Right hindlimb (tissue), 1 donor: ENCODE data around the gene ALPG.
"Not testable (repeated sequence)": the region's sequence is repeated elsewhere in the genome, so short reads cannot be mapped to it uniquely, and the experiment has no call there.

Experiments used
- DNase-seq: peaks from one replicate; pipeline ENCODE4 v3.0.0-alpha.2; 2018

The ALPG gene

DNA sequence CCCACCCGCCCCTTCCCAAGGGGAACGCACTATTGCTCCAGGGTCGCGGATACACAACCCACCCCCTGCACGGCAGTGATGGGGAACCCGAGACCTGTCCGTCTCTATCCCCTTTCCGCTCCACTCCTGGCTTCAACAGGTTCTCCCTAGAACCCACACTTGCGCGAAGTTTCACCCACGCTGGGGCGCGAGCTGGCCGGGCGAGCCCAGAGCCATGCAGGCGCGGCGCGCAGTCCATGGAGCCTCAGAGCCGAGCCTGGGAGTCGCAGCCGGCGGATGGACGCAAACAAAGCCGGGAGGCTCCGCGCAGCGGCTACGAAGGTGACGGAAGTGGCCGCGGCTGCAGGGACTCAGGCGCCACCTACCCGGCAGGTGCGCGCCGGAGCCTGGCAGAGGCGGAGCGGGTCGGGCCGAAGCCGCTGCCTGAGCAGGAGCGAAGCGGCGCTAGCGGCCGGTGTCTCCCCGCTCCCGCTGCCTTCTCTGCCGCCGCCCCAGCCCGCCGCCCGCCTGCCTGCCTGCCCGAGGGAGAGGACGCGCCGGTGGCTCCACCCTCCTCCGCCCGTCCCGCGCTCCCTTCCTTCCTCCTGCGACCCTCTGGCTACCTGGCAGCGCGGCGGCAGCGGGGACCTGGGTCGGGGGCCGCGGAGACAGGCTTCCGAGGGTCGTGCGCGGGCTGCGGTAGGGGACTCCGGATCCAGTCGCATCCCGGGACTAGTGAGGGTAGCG is 14.0 kb downstream of the ALPG start:
- DNase-seq, result no peak

DNA sequence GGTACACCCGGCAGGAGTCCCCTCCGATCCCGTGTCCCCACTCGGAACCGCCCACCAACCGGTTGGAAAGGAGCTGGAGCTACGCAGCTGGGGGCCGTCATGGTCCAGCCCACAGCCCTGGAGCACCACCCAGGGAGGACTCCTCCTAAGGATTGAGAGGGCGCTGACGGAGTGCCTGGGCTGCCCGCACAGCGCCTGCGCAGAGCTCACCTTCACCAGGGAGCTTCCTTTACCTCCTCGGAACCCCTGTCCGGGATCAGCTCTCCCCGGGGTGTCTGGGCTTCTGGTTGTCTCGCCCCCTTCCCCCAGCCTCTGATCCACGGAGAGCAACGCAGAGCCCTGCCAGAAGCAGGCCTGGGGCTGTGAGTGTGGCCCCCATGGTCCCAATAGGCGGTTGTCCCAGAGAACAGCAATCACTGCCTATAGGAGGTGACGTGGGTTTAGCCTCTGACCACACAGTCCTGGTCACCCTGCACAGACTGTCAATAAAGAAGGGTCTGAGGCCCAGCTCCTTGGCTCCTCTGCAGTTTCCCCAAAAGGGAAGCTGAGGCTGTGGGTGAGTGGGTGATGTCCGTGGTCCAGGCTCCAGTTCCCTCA is 14.6 kb downstream of the ALPG start:
- no peak for DNase-seq

DNA sequence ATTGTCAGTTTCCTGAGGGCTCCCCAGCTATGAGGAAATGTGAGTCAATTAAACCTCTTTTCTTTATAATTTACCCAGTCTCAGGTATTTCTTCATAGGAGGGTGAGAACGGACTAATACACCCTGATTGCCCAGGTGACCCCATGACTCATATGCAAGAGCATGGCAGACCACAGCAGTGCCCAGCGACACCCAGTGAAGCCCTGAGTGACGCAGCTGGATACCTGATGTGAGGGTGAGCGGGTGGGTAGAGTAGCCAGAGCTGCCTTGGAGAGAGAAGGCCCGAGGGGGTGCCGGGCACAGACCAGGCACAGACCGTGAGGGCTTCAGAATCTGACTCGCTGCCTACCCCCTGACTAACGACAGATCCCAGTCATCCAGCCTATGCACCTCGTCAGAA is 15.4 kb downstream of the ALPG start:
- DNase-seq, result no peak

DNA sequence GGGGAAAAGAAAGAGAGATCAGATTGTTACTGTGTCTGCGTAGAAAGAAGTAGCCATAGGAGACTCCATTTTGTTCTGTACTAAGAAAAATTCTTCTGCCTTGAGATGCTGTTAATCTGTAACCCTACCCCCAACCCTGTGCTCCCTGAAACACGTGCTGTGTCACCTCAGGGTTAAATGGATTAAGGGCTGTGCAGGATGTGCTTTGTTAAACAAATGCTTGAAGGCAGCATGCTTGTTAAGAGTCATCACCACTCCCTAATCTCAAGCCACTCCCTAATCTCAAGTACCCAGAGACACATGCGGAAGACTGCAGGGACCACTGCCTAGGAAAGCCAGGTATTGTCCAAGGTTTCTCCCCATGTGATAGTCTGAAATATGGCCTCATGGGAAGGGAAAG is 16.4 kb downstream of the ALPG start:
- not testable (repeated sequence) for DNase-seq

DNA sequence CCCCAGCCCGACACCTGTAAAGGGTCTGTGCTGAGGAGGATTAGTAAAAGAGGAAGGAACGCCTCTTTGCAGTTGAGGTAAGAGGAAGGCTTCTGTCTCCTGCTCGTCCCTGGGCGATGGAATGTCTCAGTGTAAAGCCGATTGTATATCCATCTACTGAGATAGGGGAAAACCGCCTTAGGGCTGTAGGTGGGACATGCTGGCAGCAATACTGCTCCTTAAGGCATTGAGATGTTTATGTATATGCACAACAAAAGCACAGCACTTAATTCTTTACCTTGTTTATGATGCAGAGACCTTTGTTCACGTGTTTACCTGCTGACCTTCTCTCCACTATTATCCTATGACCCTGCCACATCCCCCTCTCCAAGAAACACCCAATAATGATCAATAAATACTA is 16.8 kb downstream of the ALPG start:
- DNase-seq, result not testable (repeated sequence)

DNA sequence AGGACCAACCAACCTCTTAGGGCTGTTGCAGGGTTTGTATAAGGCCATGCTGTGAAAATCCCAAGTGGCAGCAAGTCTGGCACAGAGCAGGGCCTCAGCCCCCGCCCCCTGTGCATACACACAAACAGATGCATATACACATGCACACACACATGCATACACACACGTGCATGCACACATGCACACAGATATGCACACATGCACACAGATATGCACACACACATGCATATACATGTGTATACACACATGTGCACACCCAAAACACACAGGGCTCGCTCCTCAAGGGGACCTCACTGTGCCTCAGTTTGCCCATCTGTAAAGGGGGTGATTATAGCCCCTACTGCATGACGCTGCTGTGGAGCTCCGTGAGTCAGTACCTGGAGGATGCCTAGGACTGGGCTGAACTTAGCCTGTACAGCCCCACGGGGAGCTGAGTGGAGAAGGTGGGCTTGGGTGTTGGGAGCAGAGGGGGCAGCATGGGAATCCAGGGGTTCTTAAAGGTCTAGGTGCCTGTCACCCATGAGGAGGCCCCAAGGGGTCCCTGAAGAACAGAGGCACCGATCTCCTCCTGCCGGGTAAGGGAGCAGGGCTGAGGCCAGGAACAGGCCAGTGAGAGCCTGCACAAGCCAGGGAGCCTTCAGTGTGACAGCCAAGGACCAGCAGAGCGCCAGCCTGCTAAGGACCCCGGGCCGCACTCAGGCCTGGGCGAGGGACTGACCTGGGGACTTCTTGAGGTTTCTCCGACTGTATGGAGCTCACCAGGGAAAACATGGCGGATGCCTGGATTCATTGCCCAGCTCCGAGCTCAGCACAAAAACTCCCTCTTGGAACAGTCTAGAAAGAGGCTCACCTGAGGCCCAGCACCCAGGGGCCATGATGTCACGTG is 25.3 kb downstream of the ALPG start:
- no peak for DNase-seq

DNA sequence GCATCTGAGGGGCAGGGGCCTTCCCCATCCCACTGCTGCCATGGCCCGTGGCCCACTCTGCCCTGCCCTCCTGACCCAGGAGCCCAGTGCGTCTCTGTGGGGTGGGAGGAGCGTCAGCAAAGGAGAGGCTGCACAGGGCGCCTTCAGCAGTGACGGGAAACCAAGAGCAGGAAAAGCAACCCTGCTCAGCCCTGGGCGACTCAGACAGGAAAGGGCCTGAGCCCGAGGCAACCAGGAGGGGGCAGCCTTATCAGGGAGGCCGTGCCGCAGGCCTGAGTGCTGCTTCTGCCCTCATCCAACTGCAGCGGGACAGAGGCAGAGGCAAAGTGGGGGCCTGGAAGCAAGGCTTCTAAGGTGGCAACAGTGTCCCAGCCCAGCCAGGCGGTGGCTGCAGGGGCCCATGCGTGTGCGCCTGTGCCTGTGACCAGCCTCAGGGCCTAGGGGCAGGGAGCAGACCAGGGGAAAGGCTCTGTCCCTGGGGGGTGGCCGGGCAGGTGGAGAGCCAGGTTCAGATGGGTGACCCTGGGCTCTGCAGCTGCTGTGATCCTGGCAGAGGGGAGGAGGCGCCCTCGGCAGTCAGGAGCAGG is 26.0 kb downstream of the ALPG start:
- DNase-seq, result peak; percentile 17

DNA sequence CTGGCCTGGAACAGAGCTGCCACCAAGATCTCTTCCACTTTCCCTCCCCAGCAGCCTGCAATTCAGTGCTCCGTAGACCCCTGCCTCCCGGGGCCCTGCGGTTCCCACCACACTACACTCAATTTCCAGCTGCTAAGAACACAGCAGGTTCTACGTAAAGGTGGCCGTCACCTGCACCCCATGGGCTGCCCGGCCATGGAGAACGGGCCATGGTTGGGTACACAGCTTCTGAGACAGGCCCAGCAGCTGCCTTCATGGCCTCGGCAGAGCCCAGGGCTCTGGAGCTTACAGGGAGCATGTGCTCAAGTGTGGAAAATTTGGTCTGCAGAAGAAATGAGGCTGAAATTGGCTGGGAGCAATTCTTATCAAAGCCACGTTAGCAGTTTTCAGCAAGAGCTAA is 27.0 kb downstream of the ALPG start:
- DNase-seq, result not testable (repeated sequence)

DNA sequence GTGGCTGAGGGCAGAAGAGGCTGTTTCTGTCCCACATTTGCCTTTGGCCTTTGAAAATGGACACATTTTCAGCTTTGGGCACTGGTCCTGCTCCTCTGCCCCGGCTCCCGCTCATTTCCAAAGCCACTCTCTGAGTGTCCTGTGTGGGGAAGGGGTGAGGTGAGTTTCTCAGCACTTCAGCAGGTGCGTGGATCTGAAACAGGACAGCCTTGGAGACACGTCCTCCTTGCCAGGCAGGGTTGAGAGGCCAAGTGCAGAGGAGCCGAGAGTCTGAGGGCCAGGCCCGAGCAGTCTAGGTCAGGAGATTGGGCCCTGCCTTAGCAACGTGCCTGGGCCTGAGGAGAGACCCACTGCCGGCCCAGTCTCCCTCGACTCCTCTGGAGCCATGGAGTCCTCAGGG is 27.4 kb downstream of the ALPG start:
- no peak for DNase-seq

DNA sequence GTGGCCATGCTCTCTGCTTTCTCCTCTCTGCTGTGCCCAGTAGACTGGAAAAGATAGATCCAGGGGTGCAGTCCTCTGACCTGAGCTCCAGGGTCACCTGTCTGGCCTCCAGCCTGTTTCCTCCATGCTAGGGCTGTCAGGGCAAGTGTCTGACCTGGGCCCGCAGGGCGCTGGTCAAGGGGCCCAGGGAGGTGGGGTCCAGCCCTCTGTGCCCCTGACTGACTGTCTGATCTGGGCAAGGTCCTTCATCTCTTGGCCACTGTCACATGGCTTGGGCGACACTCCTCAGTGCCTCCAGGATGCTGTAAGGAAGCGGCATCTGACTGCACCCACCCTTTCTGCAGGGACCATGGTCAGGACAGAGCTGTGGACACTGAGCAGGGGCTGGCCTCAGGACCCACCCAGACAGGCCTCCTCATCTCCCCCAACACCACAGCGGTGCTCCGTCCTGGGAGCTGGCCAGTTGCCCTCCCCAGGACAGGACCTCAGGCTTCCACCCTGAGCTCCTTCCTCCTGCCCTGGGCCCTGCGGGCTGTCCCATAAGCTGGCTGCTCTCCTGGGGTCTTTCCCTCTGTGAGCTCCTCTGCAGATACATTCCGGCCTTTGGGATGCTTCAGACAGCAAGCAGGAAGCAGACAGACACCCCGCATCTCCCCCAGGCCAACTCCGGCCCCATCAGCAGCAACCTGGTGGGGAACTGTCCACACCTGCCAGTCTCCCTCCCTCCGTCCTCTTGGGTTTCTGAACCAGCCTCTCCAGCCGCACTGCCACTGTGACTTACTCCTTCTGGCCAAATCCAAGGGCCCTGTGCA is 28.1 kb downstream of the ALPG start:
- no peak for DNase-seq

DNA sequence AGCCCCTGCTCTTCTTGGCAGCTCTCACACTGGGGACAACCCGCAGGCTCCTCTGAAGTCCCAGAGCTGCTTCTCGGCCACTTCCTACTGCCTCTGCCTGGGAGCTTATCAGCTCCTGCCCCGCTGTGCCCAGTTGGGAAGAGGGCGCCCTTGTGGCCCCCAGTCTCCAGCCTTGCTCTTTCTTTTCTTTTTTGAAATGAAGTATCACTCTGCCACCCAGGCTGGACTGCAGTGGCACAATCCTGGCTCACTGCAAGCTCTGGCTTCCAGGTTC is 28.7 kb downstream of the ALPG start:
- DNase-seq, result no peak

DNA sequence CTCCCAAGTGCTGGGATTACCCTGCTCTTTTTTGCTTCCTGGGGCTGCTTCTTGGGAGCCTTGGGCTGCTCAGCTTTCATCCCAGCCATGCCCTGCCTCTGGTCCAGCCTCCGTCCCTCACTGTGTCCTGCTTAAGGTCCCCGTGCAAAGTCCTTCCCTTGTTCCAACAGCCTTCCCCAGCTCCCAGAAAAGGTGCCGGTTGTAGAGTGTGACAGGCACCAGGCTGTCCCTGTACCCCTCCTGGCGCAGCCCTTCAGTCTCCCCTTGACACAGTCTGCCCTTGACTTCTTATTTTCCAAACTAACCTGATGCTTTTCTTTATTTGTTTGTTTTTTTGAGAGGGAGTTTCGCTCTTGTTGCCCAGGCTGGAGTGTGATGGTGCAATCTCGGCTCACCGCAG is 29.2 kb downstream of the ALPG start:
- DNase-seq, result no peak

DNA sequence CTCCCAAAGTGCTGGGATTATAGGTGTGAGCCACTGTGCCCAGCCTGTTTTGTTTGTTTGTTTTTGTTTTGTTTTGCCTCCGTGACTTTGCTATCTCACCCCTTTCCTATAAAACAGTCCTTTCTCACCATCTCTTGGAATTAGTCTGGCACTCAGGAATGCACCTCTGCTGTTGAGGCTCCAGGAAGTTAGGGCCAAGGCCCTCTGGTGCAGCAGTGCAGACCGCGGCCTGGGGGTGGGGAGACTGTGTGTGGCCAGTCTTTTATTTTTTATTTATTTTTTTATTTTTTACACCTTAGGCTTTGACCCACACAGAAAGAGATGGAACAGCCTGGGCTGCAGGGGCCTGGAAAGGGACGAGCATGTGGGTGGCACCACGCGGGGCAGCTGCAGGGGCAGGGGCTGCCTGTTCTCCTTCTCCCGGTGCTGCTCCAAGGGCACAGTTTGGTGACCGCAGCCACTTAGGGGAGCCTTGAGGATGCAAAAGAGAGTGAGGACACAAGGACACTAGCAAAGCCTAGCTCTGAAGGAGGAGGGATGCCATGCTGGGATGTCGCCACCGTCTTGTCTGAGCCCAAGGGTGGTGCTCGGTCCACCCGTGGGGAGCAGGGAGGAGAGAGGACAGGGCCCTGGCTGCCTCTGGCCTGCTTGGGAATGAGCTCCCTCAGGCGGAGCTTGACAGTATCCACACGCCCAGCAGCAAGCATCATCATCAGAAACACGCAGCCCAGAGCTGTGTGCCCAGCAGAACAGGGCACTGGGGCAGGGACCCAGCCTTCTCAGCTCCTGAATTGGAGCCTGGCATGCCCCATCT is 29.9 kb downstream of the ALPG start:
- no peak for DNase-seq

DNA sequence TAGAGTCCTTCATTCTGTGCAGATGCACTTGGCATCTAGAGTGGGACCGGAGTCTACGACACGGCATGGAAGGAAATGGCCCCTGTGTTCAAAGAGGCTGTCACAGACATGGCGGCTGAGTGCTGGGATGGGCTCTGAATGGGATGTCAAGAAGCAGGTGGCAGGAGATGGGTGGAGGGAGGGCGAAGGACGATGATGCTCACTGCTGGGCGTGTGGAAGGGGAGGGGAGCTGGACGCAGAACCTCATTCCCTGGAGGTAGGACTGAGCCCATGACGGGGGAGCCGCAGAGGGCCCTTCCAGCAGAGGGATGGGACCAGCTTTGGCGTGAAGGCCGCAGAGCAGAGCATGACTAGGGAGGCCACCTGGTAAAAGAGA is 30.5 kb downstream of the ALPG start:
- no peak for DNase-seq

DNA sequence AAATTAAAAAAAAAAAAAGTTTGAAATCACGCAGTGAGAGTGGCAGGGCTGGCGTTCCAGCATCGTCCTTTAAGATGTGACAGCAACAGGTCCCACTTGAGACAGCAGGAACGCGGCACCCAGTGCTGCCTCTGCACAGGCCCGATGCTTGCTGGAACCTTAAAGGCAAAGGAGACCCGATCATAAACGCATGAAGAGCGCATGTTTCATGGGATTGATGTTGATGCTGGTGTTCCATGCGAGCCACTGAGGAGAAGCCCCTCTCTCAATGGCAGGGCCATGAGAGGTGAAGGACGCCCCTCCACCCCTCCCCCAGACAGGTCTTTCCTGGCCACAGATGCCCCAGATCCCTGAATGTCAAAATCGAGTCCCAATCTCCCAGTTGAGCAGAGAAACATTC is 31.4 kb downstream of the ALPG start:
- DNase-seq, result no peak

DNA sequence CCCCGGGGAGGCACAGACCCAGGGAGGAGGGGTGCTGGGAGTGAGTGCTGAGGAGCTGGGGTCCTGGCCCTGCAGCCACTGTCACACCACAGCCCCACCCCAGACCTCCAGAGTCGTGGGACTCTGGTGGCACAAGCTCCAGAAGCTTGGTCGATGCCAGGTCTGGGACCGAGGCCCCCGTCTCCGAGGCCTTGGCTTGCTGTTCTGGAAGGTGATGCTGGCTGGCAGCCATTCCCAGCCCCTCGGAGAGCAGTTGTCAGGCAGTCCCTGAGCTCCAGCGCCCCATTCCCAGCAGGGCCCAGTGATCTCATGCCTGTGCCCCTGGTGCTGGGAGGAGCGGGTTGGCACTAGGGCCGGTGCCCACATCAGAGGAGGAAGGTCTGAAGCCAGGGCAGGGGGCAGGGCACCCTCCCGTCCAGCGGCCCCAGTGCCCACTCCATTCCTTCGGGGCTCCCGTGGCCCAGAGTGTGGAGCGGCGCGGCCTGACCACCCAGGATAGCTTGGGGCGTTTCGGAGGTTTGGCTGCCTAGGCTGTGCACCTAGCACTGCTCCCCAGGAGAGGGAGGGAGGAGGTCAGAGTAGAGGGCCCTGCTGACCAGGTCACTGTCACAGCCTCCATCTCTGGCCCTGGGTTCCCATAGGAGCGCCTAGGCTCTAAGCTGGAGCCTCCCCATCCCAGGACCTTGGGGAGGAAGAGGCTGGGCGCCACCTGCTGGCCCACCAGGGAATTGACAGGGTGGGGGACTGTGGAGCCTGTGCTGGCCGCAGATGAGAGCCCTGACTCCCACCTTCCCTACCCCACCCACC is 32.5 kb downstream of the ALPG start:
- DNase-seq, result no peak

DNA sequence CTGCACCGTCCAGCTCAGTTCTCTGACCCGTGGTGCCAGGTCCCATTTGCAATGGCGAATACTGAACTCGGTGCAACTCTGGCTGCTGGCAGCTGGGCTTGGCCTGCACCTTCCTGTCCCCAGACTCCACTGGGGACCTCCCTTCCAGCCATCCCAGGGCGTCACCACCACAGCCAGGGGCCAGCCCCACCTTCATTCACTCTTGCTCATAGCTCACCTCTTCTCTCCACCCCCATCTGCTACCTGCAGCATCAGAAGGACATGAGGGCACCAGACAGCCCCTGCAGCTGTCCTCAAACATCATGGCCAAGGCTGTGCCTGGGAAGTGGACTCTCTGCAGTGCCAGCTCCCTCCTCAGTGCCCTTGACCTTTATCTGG is 33.1 kb downstream of the ALPG start:
- DNase-seq, result no peak

DNA sequence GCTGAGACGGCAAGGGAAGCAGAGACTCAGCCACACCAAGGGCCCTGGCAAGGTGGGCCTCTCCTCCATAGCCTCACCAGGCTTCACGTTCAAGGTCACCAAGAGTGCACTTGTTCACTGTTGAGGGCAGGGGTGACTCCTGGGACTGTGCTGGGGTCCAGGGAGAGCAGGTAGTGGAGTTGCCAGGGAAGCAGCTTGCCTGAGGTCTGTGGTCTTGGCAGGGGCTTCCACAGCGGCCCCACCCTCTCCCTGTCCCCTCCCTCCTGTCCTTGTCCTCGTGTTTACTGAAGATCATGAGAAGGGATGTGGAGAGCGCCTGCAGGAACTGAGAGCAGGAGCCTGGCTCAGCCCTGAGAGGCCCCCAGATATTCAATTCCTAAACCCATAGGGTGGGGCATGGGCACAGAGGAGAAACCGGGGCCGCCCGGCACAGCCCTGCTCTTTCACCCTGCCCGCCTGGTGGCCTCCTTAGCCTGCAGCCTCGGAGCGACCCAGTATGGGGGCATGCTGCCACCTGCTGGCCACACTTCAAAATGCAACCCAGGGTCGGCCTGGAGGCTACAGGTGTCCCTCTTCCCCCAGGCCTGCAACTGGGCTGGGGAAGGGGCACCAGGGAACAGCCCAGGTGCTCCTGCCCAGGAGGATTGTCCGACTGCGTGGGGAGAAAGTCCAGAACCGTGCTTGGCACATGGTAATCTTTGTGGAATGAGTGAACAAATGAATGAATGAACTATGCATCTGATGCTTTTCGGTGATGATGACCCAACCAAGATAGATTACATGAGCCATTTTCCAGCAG is 33.8 kb downstream of the ALPG start:
- peak; percentile 85 for DNase-seq

DNA sequence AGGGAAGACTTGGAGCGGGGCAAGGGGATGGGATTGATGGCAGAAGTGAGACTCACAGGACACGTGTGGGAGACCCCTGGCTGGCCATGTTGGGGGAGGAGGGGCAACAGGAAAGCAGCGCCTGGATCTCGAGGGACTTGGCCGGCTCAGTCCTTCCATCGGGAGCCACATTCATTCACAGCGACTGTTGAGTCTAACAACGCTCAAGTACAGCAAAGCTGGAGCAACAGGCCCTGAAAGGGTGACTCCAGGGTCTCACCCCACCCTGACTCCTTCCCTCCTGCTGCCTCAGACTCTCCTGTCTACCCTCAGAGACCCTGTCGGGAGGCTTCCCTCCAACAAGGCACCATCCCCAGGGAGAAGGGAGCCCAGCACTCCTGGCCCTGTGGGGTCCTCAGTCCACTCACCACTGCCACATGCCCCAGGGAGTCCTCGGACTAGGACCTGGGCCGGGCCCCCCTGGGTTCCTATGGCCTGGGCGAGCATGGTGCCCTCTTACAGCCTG is 34.6 kb downstream of the ALPG start:
- DNase-seq, result no peak

DNA sequence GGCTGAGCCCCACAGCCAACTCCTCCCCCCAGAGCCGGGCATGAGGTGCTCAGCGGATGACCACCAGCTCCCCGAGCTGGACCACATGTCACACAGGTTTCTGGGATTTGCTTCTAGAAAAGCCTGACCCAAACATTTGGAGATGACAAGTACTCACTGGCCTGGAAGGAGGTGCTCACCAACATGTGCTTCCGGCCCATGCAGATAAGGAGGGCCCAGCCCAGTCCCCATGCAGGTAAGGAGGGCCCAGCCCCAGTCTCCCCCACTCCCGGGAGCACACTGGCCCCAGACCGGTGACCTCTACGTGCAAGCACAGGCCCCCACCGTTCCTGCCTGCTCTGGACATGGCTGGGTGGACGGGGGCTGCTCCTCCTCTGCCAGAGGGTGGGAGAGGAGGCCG is 35.3 kb downstream of the ALPG start:
- not testable (repeated sequence) for DNase-seq
